ENCODE measurements around the gene PCDH8.

Gene PCDH8

DNA sequence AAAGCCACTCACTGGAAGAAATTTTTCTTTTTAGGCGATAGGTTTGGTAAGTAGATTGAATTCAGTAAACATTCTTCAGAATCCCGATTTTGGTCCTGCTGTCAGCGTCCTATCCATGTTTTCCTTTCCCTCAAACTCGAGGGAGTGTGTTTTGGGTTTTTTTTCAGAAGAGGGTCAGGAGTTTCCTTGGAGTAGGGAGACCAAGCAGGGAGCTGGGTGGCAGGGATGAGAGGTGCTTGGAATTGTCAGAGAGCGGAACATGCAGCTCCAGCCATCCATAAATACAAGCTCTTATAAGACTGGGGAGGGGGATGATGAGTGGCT is 1.6 kb upstream of the PCDH8 start:
- Histone ChIP-seq H3K27me3 (ENCODE audit: control insufficient read depth in 1 of 2, insufficient read depth in 2 of 2, low read length in 2 of 2) (peaks cover 47 to 56% of the 10 kb centered on the region in 2 donors), H3K4me1 (ENCODE audit: control insufficient read depth, insufficient read depth, low read length) (peaks cover 36% of the 10 kb centered on the region), H3K9ac (ENCODE audit: low read length in 2 of 2) (no peak overlapping the region), H3K36me3 (ENCODE audit: control insufficient read depth in 2 of 2, insufficient read depth in 2 of 2, low read length in 2 of 2) (no peaks in the 10 kb centered on the region), H3K4me3 (ENCODE audit: low read length in 2 of 2) (peak overlapping the region in 1 of 2 donors; percentile 81), H3K27ac (ENCODE audit: low read length) (no peak overlapping the region), H3K9me3 (ENCODE audit: control insufficient read depth in 2 of 2, low read length in 2 of 2) (no peaks in the 10 kb centered on the region)

DNA sequence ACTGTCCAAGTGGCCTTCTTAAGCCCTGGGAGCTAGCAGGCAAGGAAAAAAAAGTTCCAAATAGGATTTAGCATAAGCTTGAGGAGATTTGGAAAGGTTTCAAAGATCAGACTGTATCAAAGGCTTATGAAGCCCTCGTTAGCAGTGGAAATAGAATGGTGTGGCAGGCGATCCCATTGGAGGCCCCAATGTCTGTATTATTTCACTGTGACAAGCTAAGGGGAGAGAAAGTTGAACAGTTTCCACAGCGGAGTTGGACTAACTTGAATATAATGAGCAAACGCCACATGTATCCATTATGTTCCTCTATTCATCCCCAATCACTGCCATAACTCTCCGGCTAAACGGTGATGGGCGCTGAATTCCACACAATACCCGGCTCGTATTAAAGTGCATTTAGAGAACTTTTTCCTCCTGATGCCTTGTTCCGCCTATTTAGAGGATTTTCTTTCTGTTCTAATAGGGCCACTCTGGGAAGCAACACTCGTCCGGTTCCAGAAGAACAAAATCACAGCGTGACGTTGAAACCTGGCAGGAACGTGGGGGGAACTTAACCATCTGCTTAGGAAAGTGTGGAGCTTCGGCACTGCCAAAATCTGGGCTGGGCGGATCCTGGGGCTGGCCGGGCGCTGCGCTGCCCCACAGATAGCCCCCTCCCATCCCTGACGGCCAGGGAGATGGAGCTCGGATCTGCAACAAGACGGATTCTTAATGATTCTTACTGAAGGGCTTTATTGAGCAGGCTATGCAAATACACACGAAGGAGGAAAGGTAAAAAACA is 1.0 kb upstream of the PCDH8 start:
- Histone ChIP-seq H3K27me3 (ENCODE audit: control insufficient read depth in 1 of 2, insufficient read depth in 2 of 2, low read length in 2 of 2) (peaks cover 51 to 61% of the 10 kb centered on the region in 2 donors), H3K4me1 (ENCODE audit: control insufficient read depth, insufficient read depth, low read length) (peaks cover 36% of the 10 kb centered on the region), H3K4me3 (ENCODE audit: low read length in 2 of 2) (no peak overlapping the region), H3K9ac (ENCODE audit: low read length in 2 of 2) (no peak overlapping the region), H3K9me3 (ENCODE audit: control insufficient read depth in 2 of 2, low read length in 2 of 2) (no peaks in the 10 kb centered on the region), H3K27ac (ENCODE audit: low read length) (no peak overlapping the region), H3K36me3 (ENCODE audit: control insufficient read depth in 2 of 2, insufficient read depth in 2 of 2, low read length in 2 of 2) (no peaks in the 10 kb centered on the region)

DNA sequence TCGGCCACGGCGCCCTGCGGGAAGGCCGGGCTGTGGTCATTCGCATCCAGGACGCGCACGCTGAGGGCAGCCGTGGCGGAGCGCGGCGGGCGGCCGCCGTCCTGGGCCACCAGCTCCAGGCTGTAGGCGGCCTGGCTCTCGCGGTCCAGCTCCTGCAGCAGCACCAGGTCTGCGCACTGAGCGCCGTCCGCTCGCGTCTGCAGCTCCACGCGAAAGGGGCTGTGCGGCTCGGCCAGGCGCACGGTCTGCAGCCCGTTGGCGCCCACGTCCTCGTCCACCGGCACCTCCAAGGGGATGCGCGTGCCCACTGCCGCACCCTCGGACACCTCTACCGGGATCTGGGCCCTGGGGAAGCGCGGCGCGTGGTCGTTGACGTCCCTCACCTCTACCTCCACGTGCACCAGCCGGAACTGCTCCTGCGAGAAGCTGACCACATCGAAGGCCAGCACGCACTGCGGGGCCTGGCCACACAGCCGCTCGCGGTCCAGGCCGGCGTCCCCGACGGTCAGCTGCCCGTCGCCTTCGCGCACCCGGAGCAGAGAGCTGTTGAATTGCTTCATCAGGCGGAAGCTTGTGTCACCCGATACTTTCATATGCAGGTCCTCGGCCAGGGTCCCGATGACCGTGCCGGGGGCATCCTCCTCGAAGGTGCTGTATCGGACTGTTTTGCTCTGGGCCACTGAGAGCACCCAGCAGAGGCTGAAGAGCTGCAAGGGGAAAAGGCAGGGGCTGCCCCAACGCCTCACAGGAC is 583 bp downstream of the PCDH8 start:
- Histone ChIP-seq H3K36me3 (ENCODE audit: control insufficient read depth in 2 of 2, insufficient read depth in 2 of 2, low read length in 2 of 2) (no peaks in the 10 kb centered on the region), H3K27ac (ENCODE audit: low read length) (no peak overlapping the region), H3K4me1 (ENCODE audit: control insufficient read depth, insufficient read depth, low read length) (peaks cover 36% of the 10 kb centered on the region), H3K9ac (ENCODE audit: low read length in 2 of 2) (no peak overlapping the region), H3K4me3 (ENCODE audit: low read length in 2 of 2) (no peak overlapping the region), H3K27me3 (ENCODE audit: control insufficient read depth in 1 of 2, insufficient read depth in 2 of 2, low read length in 2 of 2) (peaks cover 52 to 67% of the 10 kb centered on the region in 2 donors), H3K9me3 (ENCODE audit: control insufficient read depth in 2 of 2, low read length in 2 of 2) (no peaks in the 10 kb centered on the region)

DNA sequence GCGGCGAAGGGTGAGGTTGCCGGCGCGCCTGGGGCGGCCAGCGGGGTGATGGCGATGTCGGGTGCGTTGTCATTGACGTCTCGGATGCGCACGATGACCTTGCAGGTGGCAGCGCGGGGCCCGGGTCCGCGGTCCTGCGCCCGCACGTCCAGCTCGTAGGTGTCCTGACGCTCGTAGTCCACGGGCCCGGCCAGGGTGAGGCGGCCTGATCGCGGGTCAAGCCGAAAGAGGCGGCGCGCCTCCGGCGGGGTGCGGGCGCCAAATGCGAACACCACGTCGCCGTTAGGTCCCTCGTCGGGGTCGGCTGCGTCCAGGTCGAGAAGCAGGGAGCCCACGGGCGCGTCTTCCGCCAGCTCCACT is 1.1 kb downstream of the PCDH8 start:
- H3K9me3 ChIP-seq (ENCODE audit: control insufficient read depth in 2 of 2, low read length in 2 of 2), result no peaks in the 10 kb centered on the region
- H3K27ac ChIP-seq (ENCODE audit: low read length), result no peak overlapping the region
- no peak overlapping the region for H3K4me3 ChIP-seq (ENCODE audit: low read length in 2 of 2)
- no peak overlapping the region for H3K9ac ChIP-seq (ENCODE audit: low read length in 2 of 2)
- peaks cover 52 to 67% of the 10 kb centered on the region in 2 donors for H3K27me3 ChIP-seq (ENCODE audit: control insufficient read depth in 1 of 2, insufficient read depth in 2 of 2, low read length in 2 of 2)
- peaks cover 36% of the 10 kb centered on the region for H3K4me1 ChIP-seq (ENCODE audit: control insufficient read depth, insufficient read depth, low read length)
- H3K36me3 ChIP-seq (ENCODE audit: control insufficient read depth in 2 of 2, insufficient read depth in 2 of 2, low read length in 2 of 2), result no peaks in the 10 kb centered on the region

DNA sequence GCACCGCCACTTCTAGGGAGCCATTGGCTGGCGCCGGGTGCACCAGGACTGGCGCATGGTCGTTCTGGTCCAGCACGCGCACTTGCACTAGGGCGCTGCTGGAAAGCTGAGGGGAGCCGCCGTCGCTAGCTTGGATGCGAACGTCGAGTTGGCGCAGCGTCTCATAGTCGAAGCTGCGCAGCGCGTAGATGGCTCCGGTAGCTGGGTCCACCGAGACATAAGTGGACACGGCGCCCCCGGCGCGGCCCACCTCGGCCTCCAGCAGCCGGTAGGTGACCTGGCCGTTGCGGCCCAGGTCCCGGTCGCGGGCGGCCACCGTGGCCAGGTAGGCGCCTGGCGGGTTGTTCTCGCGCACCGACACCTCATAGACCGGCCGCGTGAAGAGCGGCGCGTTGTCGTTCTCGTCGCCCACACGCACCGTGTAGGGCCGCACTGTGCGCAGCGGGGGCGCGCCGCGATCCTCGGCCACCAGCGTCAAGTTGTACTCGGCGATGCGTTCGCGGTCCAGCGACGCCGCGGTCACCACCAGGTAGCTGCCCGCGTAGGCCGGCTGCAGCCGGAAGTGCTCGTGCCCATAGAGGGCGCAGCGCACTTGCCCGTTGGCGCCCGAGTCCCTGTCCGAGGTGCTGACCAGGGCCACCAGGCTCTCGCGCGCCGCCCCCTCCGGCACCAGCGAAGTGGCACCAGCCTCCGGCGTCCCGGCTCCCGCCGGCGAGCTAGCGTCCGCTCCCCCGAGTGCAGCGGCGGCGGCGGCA is 1.7 kb downstream of the PCDH8 start:
- H3K9ac ChIP-seq (ENCODE audit: low read length in 2 of 2), result no peak overlapping the region
- no peaks in the 10 kb centered on the region for H3K9me3 ChIP-seq (ENCODE audit: control insufficient read depth in 2 of 2, low read length in 2 of 2)
- no peaks in the 10 kb centered on the region for H3K36me3 ChIP-seq (ENCODE audit: control insufficient read depth in 2 of 2, insufficient read depth in 2 of 2, low read length in 2 of 2)
- H3K27me3 ChIP-seq (ENCODE audit: control insufficient read depth in 1 of 2, insufficient read depth in 2 of 2, low read length in 2 of 2), result peaks cover 52 to 67% of the 10 kb centered on the region in 2 donors
- H3K27ac ChIP-seq (ENCODE audit: low read length), result no peak overlapping the region
- peaks cover 35% of the 10 kb centered on the region for H3K4me1 ChIP-seq (ENCODE audit: control insufficient read depth, insufficient read depth, low read length)
- H3K4me3 ChIP-seq (ENCODE audit: low read length in 2 of 2), result peak overlapping the region in 1 of 2 donors; percentile 35

DNA sequence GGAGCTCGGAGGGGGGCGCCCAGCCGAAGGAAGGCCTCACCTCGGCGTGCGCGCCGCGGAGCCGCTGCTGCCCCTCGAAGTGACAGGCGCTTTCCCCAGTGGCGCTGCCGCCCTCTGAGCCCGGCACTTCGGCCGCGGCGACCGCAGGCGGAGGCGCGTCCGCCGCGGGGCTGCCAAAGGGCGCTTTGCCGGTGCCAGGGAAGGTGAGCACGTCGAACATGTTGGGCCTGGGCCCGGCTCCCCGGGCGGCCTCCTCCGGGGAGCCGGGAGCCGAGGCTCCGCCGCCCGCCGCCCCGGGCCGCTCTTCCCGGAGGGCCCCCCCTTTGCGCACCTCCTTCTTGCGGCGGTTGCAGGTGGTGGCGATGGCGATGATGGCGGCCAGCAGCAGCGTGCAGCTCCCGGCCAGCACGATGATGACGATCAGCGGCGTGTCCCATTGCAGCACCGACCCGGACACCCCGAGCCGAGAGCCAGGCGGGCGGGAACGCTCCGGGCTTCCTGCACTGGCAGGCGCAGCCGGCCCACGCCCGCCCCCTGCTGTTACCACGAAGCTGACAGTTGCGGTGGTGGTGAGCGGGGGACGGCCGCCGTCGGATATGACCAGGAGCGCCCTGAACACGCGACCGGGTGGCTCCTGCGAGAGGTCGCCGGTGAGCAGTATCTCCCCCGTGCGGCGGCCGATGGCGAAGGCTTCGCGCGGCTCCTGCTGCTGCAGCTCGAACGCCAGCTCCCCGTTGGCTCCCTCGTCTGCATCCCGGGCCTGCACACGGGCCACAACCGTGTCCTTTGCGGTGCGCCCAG is 2.5 kb downstream of the PCDH8 start:
- Histone ChIP-seq H3K36me3 (ENCODE audit: control insufficient read depth in 2 of 2, insufficient read depth in 2 of 2, low read length in 2 of 2) (no peaks in the 10 kb centered on the region), H3K9ac (ENCODE audit: low read length in 2 of 2) (no peak overlapping the region), H3K27ac (ENCODE audit: low read length) (no peak overlapping the region), H3K4me1 (ENCODE audit: control insufficient read depth, insufficient read depth, low read length) (peaks cover 29% of the 10 kb centered on the region), H3K9me3 (ENCODE audit: control insufficient read depth in 2 of 2, low read length in 2 of 2) (no peaks in the 10 kb centered on the region), H3K4me3 (ENCODE audit: low read length in 2 of 2) (no peak overlapping the region), H3K27me3 (ENCODE audit: control insufficient read depth in 1 of 2, insufficient read depth in 2 of 2, low read length in 2 of 2) (peaks cover 52 to 67% of the 10 kb centered on the region in 2 donors)

DNA sequence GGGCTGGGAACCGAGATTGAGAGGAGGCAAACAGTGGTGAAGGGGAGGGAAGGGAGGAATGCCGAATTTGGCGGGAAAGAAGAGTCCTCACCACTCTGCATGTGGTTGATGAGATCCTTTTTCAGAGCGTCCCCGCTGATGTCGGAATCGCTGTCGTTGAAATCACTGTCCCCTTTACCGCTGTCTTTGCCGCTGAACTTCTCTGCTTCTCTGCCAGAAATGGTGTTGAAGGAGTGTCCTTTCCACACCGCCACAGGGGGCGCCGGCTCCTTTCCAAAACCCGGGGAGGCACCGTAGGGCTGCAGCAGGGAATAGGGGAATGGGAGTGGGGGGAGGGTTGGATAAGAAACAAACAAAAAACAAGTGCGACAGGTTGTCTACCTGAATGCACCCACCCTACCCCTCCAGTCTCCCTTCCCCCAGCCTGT is 3.1 kb downstream of the PCDH8 start:
- Histone ChIP-seq H3K4me3 (ENCODE audit: low read length in 2 of 2) (no peak overlapping the region), H3K27ac (ENCODE audit: low read length) (no peak overlapping the region)

DNA sequence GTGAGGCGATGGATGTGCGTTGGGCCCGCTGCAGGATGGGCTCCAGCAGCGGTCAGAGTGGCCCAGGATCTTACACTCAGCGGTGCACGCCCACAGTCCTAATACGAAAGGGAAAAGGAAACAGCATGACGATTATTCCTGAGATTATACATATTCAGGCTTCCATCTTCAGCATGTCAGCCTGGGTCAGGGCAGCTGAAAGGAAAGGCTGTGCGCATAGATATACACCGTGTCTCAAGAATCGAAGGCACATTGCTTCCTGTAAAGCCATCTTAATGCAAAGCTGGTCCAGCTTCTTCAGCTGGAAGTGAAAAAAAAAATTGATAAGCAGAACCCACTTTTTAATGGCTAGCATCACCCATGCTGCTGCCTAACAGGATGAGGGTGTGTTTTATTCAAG is 3.6 kb downstream of the PCDH8 start:
- Histone ChIP-seq H3K4me1 (ENCODE audit: control insufficient read depth, insufficient read depth, low read length) (peaks cover 18% of the 10 kb centered on the region), H3K9ac (ENCODE audit: low read length in 2 of 2) (no peak overlapping the region), H3K4me3 (ENCODE audit: low read length in 2 of 2) (no peak overlapping the region), H3K36me3 (ENCODE audit: control insufficient read depth in 2 of 2, insufficient read depth in 2 of 2, low read length in 2 of 2) (no peaks in the 10 kb centered on the region), H3K9me3 (ENCODE audit: control insufficient read depth in 2 of 2, low read length in 2 of 2) (no peaks in the 10 kb centered on the region), H3K27me3 (ENCODE audit: control insufficient read depth in 1 of 2, insufficient read depth in 2 of 2, low read length in 2 of 2) (peaks cover 45 to 59% of the 10 kb centered on the region in 2 donors), H3K27ac (ENCODE audit: low read length) (no peak overlapping the region)

More for the DNA sequence above, 3.1 kb downstream of the PCDH8 start:
- H3K9me3 ChIP-seq (ENCODE audit: control insufficient read depth in 2 of 2, low read length in 2 of 2), result no peaks in the 10 kb centered on the region
- no peak overlapping the region for H3K9ac ChIP-seq (ENCODE audit: low read length in 2 of 2)
- H3K27me3 ChIP-seq (ENCODE audit: control insufficient read depth in 1 of 2, insufficient read depth in 2 of 2, low read length in 2 of 2), result peaks cover 50 to 64% of the 10 kb centered on the region in 2 donors
- H3K4me1 ChIP-seq (ENCODE audit: control insufficient read depth, insufficient read depth, low read length), result peaks cover 23% of the 10 kb centered on the region
- no peaks in the 10 kb centered on the region for H3K36me3 ChIP-seq (ENCODE audit: control insufficient read depth in 2 of 2, insufficient read depth in 2 of 2, low read length in 2 of 2)

DNA sequence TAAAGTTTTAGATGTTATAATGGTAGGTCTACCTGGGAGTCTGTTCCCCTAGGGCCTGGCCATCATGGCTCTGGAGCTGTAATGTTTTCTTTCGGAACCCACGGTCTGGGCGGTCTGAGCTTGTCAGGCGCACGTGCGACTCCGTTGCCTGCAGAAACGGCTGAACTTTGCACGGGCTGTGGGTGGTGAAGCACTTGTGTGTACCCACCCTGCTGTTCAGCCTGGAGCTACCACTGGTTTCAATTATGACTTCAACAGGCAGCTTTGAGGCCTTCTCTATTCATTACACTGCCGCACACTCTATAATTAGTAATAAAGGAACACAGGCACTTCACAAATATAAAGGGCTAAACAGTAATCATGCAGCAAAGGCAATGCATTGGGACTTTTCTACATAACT is 6.0 kb downstream of the PCDH8 start:
- no peaks in the 10 kb centered on the region for H3K9me3 ChIP-seq (ENCODE audit: control insufficient read depth in 2 of 2, low read length in 2 of 2)
- H3K4me3 ChIP-seq (ENCODE audit: low read length in 2 of 2), result no peak overlapping the region
- no peaks in the 10 kb centered on the region for H3K36me3 ChIP-seq (ENCODE audit: control insufficient read depth in 2 of 2, insufficient read depth in 2 of 2, low read length in 2 of 2)
- peaks cover 15% of the 10 kb centered on the region for H3K4me1 ChIP-seq (ENCODE audit: control insufficient read depth, insufficient read depth, low read length)
- H3K27ac ChIP-seq (ENCODE audit: low read length), result no peak overlapping the region
- H3K27me3 ChIP-seq (ENCODE audit: control insufficient read depth in 1 of 2, insufficient read depth in 2 of 2, low read length in 2 of 2), result peaks cover 34 to 35% of the 10 kb centered on the region in 2 donors
- H3K9ac ChIP-seq (ENCODE audit: low read length in 2 of 2), result no peak overlapping the region

DNA sequence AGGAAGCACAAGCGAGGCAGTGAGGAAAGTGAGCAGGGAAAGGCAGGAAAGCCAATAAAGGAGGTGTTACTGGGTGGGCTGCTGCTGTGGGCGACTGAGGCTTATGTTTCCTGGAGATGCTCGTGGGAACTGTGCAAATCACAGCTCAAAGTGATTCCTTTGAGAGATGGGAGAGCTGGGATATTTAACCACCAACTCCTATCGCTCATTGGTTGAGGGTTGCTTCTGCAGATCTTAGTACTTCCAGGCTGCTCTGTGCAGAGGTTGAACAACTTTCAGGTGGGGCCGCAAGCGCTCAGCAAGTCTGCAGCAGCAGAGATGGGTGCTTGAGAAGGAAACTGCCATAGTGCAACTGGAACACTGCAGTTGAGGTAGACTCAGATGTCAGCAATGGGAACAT is 8.4 kb downstream of the PCDH8 start:
- no peak overlapping the region for H3K9ac ChIP-seq (ENCODE audit: low read length in 2 of 2)
- H3K27me3 ChIP-seq (ENCODE audit: control insufficient read depth in 1 of 2, insufficient read depth in 2 of 2, low read length in 2 of 2), result peaks cover 12 to 17% of the 10 kb centered on the region in 2 donors
- H3K4me1 ChIP-seq (ENCODE audit: control insufficient read depth, insufficient read depth, low read length), result no peaks in the 10 kb centered on the region
- H3K36me3 ChIP-seq (ENCODE audit: control insufficient read depth in 2 of 2, insufficient read depth in 2 of 2, low read length in 2 of 2), result no peaks in the 10 kb centered on the region
- H3K27ac ChIP-seq (ENCODE audit: low read length), result no peak overlapping the region
- no peak overlapping the region for H3K4me3 ChIP-seq (ENCODE audit: low read length in 2 of 2)
- no peaks in the 10 kb centered on the region for H3K9me3 ChIP-seq (ENCODE audit: control insufficient read depth in 2 of 2, low read length in 2 of 2)
